OCI-M1 (cell line): Measurements from ENCODE around the gene USP21.
A peak's percentile ranks its signal among the peaks of the same experiment; 100 is the strongest.

Experiments
- DNase-seq: peaks from one replicate; lab custom pipeline; 2025; lab: John Stamatoyannopoulos, UW

Gene USP21

DNA sequence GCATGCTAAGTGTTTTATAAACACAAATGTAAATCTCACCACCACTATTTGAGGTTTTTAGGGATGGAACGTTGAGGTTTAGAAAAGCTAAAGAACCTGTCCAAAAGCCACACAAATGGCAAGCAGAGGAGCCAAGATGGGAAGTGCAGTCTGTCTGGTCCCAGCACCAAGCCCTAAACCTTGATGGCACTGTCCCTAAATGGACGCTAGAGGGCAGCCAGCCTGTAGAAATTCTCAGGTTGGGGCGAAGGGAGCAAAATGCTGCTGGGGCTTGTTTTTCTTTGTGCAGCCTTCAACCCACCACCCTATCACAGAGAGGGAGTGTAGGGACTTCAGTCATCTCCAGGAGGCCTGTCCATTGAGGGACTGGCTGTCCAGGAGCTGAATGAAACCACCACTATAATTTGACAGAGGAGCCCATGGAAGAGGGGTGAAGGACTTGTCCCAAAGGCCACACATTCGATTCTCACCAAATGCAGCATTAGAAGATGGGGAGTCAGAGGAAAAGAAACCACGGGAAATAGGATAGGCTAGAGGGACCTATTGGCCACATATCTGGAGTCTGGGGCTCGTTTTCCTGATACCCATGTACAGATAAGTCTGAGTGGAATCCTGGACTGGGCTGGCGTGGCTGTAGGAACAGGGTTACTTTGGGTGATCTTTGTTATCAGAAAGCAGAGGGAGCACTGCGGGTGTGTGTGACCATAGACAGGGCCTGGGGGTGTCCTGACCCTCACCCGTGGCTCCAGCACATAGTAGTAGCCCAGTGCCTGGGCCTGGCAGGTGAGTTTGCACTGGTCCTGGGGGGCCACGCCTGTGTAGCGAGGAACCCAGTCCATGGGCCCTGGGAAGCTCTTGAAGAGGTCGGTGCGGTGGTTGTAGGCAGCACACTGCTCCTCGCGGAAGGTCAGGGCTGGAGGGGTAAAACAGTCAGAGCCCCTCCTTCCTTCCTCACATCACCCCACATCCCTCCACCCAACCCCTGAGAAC is 33.5 kb downstream of the USP21 start:
- peak; percentile 90 for DNase-seq

GRCh38 chr1:161193561-161194235 is 34.4 kb downstream of the USP21 start:
- no peak for DNase-seq

GRCh38 chr1:161195171-161195570 is 35.9 kb downstream of the USP21 start:
- no peak for DNase-seq

DNA sequence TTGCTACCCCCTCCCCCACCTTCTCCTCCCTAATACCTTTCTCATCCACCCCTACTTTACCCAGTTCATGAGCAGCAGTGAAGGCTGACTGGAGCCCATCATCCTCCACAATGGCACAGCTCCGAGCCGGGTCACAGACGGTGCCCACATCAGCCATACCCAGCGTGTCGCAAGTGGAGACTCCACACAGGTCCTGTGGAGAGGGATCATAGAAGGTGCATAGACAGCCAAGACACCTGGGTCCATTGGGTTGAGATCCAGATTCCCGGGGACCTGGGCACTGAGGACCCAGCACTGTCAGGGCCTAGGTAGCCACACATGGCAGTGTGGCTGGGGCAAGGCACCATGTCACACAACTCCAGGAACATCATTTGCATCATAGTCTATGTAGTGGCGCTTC is 36.8 kb downstream of the USP21 start:
- DNase-seq = no peak

DNA sequence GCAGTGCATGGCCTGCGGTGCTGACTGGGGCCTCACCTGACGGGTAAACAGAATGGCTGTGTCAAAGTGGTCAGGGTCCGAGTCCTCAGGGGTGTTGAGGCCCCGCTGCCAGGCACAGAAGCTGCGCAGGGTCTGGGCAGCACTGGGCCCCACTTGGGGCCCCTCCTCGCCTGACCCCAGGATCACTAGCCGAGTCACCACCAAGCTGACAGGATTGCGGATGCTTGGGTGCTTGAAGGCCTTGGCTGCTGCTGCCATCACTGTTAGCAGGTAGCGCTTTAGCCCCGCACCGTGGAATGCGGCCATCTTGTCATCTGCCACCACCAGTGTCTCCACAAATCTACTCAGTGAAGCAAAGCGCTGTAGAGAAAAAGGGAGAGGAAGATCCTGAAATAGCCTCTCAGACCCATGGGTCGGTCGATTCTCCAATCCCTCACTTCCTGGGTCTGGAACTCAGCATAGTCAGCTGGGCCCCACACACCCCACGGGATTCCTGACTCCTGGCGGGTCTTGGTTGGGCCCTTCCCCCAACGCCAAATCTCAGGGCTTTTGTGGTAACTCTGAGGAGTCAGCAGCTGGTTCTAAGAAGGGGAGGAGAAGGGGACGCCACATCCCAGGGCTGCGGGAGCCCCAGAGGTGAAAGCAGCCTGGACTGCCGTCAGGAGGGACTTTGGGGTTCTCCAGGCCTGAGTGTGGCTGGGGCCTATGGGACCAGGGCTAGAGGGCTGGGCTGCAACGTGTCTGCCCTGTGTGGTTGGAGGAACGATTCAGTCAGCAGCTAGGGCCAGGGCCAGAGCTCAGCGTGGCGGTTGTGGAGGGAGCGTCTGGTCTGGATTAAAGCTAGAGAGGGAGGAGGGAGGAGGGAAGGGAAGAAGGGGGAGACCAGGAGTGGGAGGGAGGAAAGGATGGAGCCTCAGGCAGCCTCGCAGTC is 37.5 kb downstream of the USP21 start:
- DNase-seq = no peak

DNA sequence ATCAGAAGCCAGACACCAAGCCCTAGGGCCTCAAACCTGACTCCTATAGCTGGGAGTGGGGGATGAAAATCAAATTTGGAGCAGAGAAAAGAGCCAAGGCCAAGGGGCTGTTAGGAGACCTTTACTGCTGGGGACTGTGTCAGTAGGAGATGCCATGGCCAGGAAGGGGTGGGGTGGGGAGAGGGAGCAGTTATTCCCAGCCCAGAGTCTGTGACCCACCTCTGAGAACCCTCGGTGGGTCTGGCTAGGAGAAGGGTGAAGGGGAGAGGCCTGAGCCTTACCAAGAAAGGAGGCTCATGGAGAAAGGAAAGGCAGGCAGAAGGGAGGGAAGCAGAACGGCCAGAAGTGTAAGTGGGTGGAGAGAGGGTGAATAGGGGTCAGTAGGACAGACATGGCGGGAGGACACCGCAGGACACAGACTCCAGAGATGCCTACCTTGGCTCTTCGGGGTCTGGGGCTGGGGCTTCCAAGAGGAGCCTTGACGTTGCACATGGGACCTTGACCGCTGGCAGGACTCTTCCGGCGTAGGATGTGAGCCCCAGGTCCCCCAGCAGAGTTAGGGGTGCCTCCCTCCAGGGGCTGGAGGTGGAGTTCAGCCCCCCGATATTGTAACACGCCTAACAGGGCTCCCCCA is 38.4 kb downstream of the USP21 start:
- no peak for DNase-seq

DNA sequence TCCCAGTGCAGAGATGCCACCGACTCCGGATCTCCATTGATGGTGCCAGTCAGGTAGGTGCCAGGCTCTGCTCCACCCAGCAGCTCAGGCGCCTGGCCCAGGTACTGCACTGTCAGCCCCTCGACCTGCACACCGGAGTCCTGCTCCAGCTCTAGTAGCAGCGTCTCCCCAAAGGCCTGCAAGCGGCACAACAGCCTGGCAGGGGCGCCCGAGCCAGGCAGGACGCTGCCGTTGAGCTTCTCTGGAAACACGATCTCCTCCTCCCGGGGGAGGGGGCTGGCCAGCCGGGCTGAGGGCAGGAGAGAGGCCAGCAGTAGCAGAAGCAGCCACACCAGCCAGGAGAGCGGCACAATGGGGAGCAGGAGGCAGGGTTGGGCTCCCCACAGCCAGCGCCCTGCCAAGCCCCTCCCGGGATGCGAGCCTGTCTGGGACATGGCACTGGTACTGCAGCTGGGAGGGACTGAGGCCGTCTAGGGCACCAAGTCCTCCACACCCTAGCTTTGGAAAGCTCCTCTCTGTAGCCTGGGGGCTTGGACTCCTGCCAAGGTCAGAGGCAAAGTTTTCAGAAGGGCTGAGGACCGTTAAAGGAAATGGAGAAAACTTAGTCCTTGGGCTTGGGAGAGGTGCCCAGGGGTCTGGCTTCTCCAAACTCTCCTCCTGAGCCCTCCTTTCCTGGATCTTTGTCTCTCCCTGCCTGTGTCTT is 39.0 kb downstream of the USP21 start:
- DNase-seq = peak; percentile 55

DNA sequence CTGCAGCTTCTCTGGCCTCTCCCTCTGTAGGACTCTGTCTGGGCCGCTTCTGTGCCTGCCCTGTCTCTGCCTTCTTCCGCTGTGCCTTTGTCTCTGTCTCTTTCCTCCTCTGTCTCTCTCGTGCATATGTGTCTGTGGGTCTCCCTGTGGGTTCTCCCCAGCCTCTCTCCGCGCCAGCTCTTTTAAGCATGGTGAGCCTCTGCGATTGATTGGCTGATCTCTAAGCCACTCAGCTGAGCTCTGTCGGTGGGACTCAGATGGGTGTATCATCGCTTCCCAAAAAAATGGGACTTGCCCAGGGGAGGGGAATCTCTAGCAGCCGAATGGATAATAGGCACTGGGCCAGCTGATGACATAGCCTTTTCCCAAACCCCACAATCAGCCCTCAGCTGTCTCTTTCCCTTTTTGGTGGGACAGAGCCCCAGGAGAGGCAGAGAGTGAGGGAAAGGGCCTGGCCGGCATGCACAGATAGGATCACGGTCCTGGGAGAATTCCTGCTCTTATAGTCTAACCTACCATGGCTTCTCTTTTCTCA is 39.7 kb downstream of the USP21 start, which contains the start of gene ADAMTS4:
TSS of gene ADAMTS4 (minus strand) at position 158 of the 535 bp plus-strand sequence. CDS start 427 bp downstream, outside the sequence.
- DNase-seq = no peak

DNA sequence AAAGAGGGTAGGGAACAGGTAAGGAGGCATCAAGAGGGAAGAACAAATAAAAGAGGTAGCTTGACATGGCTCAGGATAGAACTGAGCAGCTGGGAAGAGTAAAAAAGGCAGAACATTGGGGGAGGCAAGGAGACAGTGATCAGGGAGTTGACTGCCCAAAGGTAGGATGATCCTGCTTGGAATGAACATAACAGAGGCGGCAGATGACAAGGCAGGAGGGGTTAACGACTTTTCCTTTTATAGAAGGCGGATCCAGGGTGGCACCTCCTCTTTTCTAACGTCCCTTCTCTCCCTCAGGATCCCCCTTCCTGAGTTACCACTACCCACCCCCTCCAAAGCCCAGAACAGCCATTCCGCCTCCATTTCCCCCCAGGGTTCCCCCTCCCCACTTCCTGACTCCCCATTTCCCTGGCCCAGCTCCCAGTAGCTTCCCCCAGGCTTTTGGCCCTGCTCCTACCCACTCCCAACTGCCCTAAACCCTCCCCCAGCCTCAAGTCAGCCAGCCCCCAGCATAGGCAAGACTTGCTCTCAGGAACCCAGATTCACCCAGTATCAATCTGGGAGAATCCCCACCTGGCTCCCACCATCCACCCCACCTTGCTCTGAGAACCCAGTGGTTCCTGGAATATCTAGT is 40.3 kb downstream of the USP21 start:
- no peak for DNase-seq

GRCh38 chr1:161200421-161200991 is 41.2 kb downstream of the USP21 start:
- no peak for DNase-seq

- DNase-seq = peak; percentile 67
These were observed 41.9 kb downstream of the USP21 start for GRCh38 chr1:161200992-161201835.

- peak; percentile 99 for DNase-seq
These were observed 42.8 kb downstream of the USP21 start, which contains the start of gene NDUFS2 for GRCh38 chr1:161201836-161202712. TSS of gene NDUFS2 (plus strand) at chr1:161202367. CDS start at chr1:161202386, 19 bp downstream.

DNA sequence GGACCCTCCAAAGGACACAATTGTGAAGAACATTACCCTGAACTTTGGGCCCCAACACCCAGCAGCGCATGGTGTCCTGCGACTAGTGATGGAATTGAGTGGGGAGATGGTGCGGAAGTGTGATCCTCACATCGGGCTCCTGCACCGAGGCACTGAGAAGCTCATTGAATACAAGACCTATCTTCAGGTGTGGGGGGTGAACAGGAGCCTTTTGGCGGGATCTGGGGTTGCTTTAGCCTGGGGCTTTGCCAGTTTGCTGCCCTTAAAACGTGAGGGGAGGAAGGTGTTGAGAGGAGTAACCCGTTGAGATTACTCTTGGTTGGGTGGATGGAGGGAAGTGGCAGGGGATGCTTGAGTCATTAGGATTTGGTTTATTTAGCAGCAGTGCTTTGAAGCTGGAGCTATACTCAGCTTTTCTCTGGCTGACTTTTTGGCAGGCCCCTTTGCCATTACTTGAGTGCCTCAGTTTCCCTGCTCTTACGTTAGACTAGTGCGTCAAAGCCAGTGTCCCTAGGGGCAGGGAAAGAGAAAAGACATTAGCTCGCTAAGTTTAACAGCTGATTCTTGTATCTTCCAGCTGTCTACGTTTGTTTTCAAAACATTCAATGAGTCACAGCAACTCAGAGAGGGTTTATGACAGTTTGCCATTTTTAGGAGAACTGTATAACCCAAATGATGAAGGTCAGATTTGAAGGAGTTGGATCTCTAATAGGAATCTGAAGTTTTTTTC is 47.3 kb downstream of the USP21 start:
- no peak for DNase-seq

DNA sequence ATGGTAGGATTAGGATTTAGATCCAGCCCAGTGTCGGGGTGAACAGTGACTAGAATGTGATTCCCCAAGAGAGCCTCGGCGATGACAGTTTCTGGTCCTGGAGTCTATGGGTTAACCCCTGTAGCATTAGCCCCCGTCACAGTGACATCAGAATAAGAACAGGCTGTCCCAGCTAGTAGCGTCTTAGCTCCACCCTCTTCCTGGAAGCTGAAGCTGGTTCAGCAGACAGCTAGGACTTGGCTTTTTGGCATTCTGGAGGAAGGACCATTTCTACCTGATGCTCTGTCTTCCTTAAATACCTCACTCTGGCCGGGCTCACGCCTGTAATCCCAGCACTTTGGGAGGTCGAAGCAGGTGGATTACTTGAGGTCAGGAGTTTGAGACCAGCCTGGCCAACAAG is 47.9 kb downstream of the USP21 start:
- DNase-seq = no peak

GRCh38 chr1:161209790-161210409 is 50.6 kb downstream of the USP21 start:
- DNase-seq = peak; percentile 88

- DNase-seq = no peak
These were observed 55.1 kb downstream of the USP21 start for GRCh38 chr1:161214369-161214768.
